Smooth muscle cell (in vitro differentiated cells): ENCODE measurements around the gene ATG3. TPM values are rescaled to one million over a fixed set of nuclear protein-coding genes. Genes with fewer than 3 reads are reported as not detected.
A peak's percentile ranks its signal among the peaks of the same experiment; 100 is the strongest.

Experiments
- DNase-seq: peaks from one replicate; lab custom pipeline; 2025; ENCODE audit not compliant: unreplicated experiment; lab: John Stamatoyannopoulos, UW
- H2AFZ ChIP-seq: fragments of 200-600 bp; sonication (generic); 2 replicates; pipeline ENCODE4 v1.6.0; 2016; ENCODE audit warnings: antibody characterized with exemption, low read depth, mild to moderate bottlenecking
- H3F3A ChIP-seq: fragments of 200-600 bp; sonication (generic); 2 replicates; pipeline ENCODE4 v1.6.0; 2017; ENCODE audit warnings: antibody characterized with exemption, low read depth
- H3K27ac ChIP-seq: fragments of 200-600 bp; sonication (generic); 2 replicates; pipeline ENCODE4 v1.5.1; 2016; ENCODE audit warnings: low read depth, mild to moderate bottlenecking
- H3K27me3 ChIP-seq: fragments of 200-600 bp; sonication (generic); 2 replicates; pipeline ENCODE4 v1.6.1; 2016; ENCODE audit warnings: low read depth, mild to moderate bottlenecking
- H3K36me3 ChIP-seq: fragments of 200-600 bp; sonication (generic); 2 replicates; pipeline ENCODE4 v1.5.1; 2016; ENCODE audit warnings: low read depth
- H3K4me1 ChIP-seq: fragments of 200-600 bp; sonication (generic); 2 replicates; pipeline ENCODE4 v1.5.1; 2016; ENCODE audit warnings: low read depth
- H3K4me2 ChIP-seq: fragments of 200-600 bp; sonication (generic); 2 replicates; pipeline ENCODE4 v1.6.0; 2016; ENCODE audit warnings: mild to moderate bottlenecking
- H3K4me3 ChIP-seq: fragments of 200-600 bp; sonication (generic); 2 replicates; pipeline ENCODE4 v1.5.1; 2016; ENCODE audit warnings: mild to moderate bottlenecking
- H3K79me2 ChIP-seq: fragments of 200-600 bp; sonication (generic); 2 replicates; pipeline ENCODE4 v1.6.0; 2016; ENCODE audit warnings: low read depth, mild to moderate bottlenecking
- H3K9ac ChIP-seq: fragments of 200-600 bp; sonication (generic); 2 replicates; pipeline ENCODE4 v1.6.0; 2016; ENCODE audit warnings: low read depth
- H3K9me3 ChIP-seq: fragments of 200-600 bp; sonication (generic); replicated peaks from 2 replicates; pipeline ENCODE4 v1.5.1; 2016; ENCODE audit warnings: low read depth
- H4K20me1 ChIP-seq: fragments of 200-600 bp; sonication (generic); 2 replicates; pipeline ENCODE4 v1.6.0; 2016; ENCODE audit warnings: low read depth
- CTCF ChIP-seq: fragments of 200-600 bp; sonication (generic); IDR thresholded peaks from 2 replicates; pipeline ENCODE4 v1.5.1; 2017; ENCODE audit warnings: borderline replicate concordance, mild to moderate bottlenecking, antibody characterized with exemption; ENCODE audit not compliant: insufficient read depth, poor library complexity, severe bottlenecking
- WGBS: methylation state at CpG from one replicate; pipeline ENCODE4 v1.1.7; 2016; ENCODE audit warnings: low lambda C conversion rate; 5-methylcytosine and 5-hydroxymethylcytosine counted together
- polyA plus RNA-seq: library from polyadenylated mRNA; unstranded; fragments of >200 nt; fragmentation: Nextera tagmentation; extraction: Ambion mirVana; gene quantifications from 2 replicates; pipeline ENCODE4 v1.2.1, GENCODE V29; 2016
- total RNA-seq: library from RNA; depleted of rRNA; stranded (reverse); fragments of >200 nt; gene quantifications from 2 replicates; pipeline ENCODE4 v1.2.3, GENCODE V29; 2014

ATG3 gene
- total and polyA plus RNA-seq, 2 experiments from 2014 or later: 35.7 to 57.8 TPM

GRCh38 chr3:112550859-112551258, 10.9 kb downstream of the ATG3 start:
- 51% methylated on average over 1 of the region's 1 CpG for WGBS
- H3K79me2 ChIP-seq: peaks cover 42% of the 10 kb centered on the region
- no peak overlapping the region for H3K4me3 ChIP-seq
- no peaks in the 10 kb centered on the region for H3F3A ChIP-seq
- DNase-seq: no peak
- no peaks in the 10 kb centered on the region for H3K9me3 ChIP-seq
- H2AFZ ChIP-seq: no peak overlapping the region
- peaks cover 6% of the 10 kb centered on the region for H3K36me3 ChIP-seq
- no peak overlapping the region for H3K4me2 ChIP-seq
- H3K9ac ChIP-seq: no peak overlapping the region
- H3K27ac ChIP-seq: no peak overlapping the region
- TF ChIP-seq CTCF: no peak
- peaks cover 34% of the 10 kb centered on the region for H4K20me1 ChIP-seq
- no peaks in the 10 kb centered on the region for H3K27me3 ChIP-seq
- no peaks in the 10 kb centered on the region for H3K4me1 ChIP-seq

DNA sequence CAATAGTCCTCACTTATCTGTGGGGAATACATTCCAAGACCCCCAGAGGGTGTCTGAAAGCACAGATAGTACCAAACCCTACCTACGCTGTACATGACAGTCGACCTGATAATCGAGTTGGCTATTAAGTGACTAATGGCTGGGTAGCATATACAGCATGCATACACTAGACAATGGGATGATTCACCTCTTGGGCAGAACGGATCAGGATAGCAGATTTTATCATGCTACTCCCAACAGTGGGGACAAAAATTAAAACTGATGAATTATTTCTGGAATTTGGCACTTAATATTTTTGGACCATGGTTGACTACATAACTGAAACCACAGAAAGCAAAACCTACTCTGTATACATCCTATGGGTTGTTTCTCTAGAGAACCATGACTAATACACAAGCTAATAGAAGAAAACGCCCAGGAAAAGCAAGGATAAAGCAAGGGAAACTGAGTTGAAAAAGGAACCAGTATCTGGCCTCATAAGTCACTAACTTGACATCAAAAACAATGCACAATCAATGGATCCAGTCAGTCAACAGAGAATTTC, 15.5 kb downstream of the ATG3 start:
- no peak for DNase-seq
- 79% methylated on average over 5 of the region's 5 CpGs for WGBS
- H3K36me3 ChIP-seq: peaks cover 11% of the 10 kb centered on the region
- no peaks in the 10 kb centered on the region for H3F3A ChIP-seq
- peak overlapping the region; percentile 30 for H3K27ac ChIP-seq
- H3K9ac ChIP-seq: no peak overlapping the region
- H3K9me3 ChIP-seq: no peaks in the 10 kb centered on the region
- H4K20me1 ChIP-seq: peaks cover 11% of the 10 kb centered on the region
- H3K4me1 ChIP-seq: no peaks in the 10 kb centered on the region
- H3K4me2 ChIP-seq: no peak overlapping the region
- peaks cover 4% of the 10 kb centered on the region for H3K79me2 ChIP-seq
- H3K4me3 ChIP-seq: no peak overlapping the region
- no peak for TF ChIP-seq CTCF
- H2AFZ ChIP-seq: no peak overlapping the region
- H3K27me3 ChIP-seq: no peaks in the 10 kb centered on the region

GRCh38 chr3:112539825-112540650, 21.7 kb downstream of the ATG3 start:
- WGBS: 97% methylated on average over 1 of the region's 1 CpG
- no peak overlapping the region for H2AFZ ChIP-seq
- H3K79me2 ChIP-seq: no peaks in the 10 kb centered on the region
- H3K4me1 ChIP-seq: no peaks in the 10 kb centered on the region
- H3K27ac ChIP-seq: no peak overlapping the region
- no peaks in the 10 kb centered on the region for H4K20me1 ChIP-seq
- H3K4me3 ChIP-seq: no peak overlapping the region
- no peak for TF ChIP-seq CTCF
- H3K9ac ChIP-seq: no peak overlapping the region
- no peaks in the 10 kb centered on the region for H3K9me3 ChIP-seq
- H3K36me3 ChIP-seq: peaks cover 7% of the 10 kb centered on the region
- H3K27me3 ChIP-seq: no peaks in the 10 kb centered on the region
- H3K4me2 ChIP-seq: no peak overlapping the region
- no peak for DNase-seq
- no peaks in the 10 kb centered on the region for H3F3A ChIP-seq

DNA sequence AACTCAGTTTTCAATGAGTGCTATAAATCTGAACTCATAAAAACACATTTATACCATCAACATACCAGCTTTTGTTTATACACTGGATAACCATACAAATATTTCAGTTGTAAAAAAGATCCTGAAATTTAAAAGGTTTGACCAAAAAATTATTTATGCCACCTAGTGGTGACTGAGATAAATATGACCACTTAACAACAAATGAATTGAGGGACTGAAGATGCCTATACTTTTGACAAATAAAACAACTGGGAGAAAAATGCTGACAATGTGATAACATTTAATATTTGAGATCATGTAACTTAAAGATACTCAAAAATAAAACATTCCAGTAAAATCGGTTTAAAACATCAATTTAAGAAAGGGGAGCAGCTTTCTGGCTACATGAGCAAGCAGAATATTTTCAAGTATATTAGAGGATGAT, 30.4 kb downstream of the ATG3 start:
- Histone ChIP-seq H2AFZ (no peak overlapping the region), H3K4me3 (no peak overlapping the region), H3K9me3 (no peaks in the 10 kb centered on the region), H3K4me2 (no peak overlapping the region), H4K20me1 (no peaks in the 10 kb centered on the region), H3K4me1 (no peaks in the 10 kb centered on the region), H3K27me3 (no peaks in the 10 kb centered on the region), H3F3A (no peaks in the 10 kb centered on the region), H3K9ac (no peak overlapping the region), H3K79me2 (no peaks in the 10 kb centered on the region), H3K36me3 (peaks cover 9% of the 10 kb centered on the region), H3K27ac (no peak overlapping the region)
- 0% methylated on average over 1 of the region's 1 CpG for WGBS
- DNase-seq: no peak
- peak; percentile 64 for TF ChIP-seq CTCF
